GM12878 (cell line): ENCODE measurements around the gene BIVM. TPM values are rescaled to one million over a fixed set of nuclear protein-coding genes. Genes with fewer than 3 reads are reported as not detected.

Experiments
- ATAC-seq: fragments of 200-7000 bp; cut with Tn5 transposase; 3 replicates; pipeline ENCODE4 v1.9.1; 2020; ENCODE audit warnings: mild to moderate bottlenecking, moderate library complexity
- BruUV-seq: library from RNA; stranded (reverse); fragments of 400-500 nt; replicated peaks from 2 replicates; lab custom pipeline; 2021; lab: Mats Ljungman, UMichigan
- CTCF ChIA-PET: fragments of 300-600 bp; sonication (Branson Sonifier 250); formaldehyde crosslinking; extraction: SDS; loops from one replicate; lab custom pipeline; 2021; ENCODE audit warnings: inconsistent platforms; lab: Yijun Ruan, JAX
- POLR2A ChIA-PET: fragments of 350-600 bp; formaldehyde crosslinking; extraction: SDS; loops from one replicate; lab custom pipeline; 2021; ENCODE audit warnings: inconsistent platforms; lab: Charles Lee
- RAD21 ChIA-PET: fragments of 300-600 bp; sonication (Branson Sonifier 250); formaldehyde crosslinking; loops from one replicate; lab custom pipeline; 2023; ENCODE audit warnings: antibody characterized with exemption; ENCODE audit not compliant: unreplicated experiment; lab: Charles Lee
- SMC1A ChIA-PET: fragments of 300-600 bp; sonication (Branson Sonifier 250); formaldehyde crosslinking; loops from one replicate; lab custom pipeline; 2023; ENCODE audit not compliant: unreplicated experiment, uncharacterized antibody; lab: Charles Lee
- DNase-seq: peaks from one replicate; pipeline ENCODE4 v3.0.0-alpha.2; 2011; ENCODE audit warnings: low read depth, low spot score
- FAIRE-seq: peaks from 3 replicates; lab custom pipeline; 2011; peaks lifted over from hg19 to GRCh38; lab: Jason Lieb, UNC
- H2AFZ ChIP-seq: 2 replicates; pipeline ENCODE4 v1.6.0; 2011; ENCODE audit warnings: low read depth, low read length, control low read depth; ENCODE audit not compliant: control insufficient read depth
- H3K27ac ChIP-seq: 2 replicates; pipeline ENCODE4 v1.5.1; 2011; ENCODE audit warnings: control low read depth; ENCODE audit not compliant: control insufficient read depth, insufficient read depth
- H3K27me3 ChIP-seq, 2 experiments: replicated peaks in 1 of 2; 2 replicates each; pipeline versions ENCODE4 v1.6.0 to v1.6.1; 2011; ENCODE audit warnings: low read length in 1 of 2; ENCODE audit not compliant: control insufficient read depth in 2 of 2, insufficient read depth in 2 of 2
- H3K36me3 ChIP-seq, 2 experiments: 2 replicates each; pipeline ENCODE4 v1.5.1; 2011; ENCODE audit warnings: low read length in 1 of 2; ENCODE audit not compliant: control insufficient read depth in 2 of 2, insufficient read depth in 2 of 2
- H3K4me1 ChIP-seq: 2 replicates; pipeline ENCODE4 v1.6.1; 2011; ENCODE audit warnings: mild to moderate bottlenecking, low read length, moderate library complexity, mixed read lengths; ENCODE audit not compliant: control insufficient read depth, insufficient read depth
- H3K4me2 ChIP-seq: 2 replicates; pipeline ENCODE4 v1.6.0; 2011; ENCODE audit warnings: control low read depth; ENCODE audit not compliant: control insufficient read depth, insufficient read depth
- H3K4me3 ChIP-seq: fragments of 200-600 bp; sonication (generic); 2 replicates; pipeline ENCODE4 v1.5.1; 2016
- H3K79me2 ChIP-seq: 2 replicates; pipeline ENCODE4 v1.6.0; 2011; ENCODE audit warnings: low read length; ENCODE audit not compliant: control insufficient read depth, insufficient read depth
- H3K9ac ChIP-seq: 2 replicates; pipeline ENCODE4 v1.8.0; 2011; ENCODE audit warnings: low read length, control low read depth, mixed read lengths; ENCODE audit not compliant: control insufficient read depth, insufficient read depth
- H3K9me3 ChIP-seq: replicated peaks from 3 replicates; pipeline ENCODE4 v1.5.1; 2011; ENCODE audit warnings: mild to moderate bottlenecking, low read length; ENCODE audit not compliant: control insufficient read depth, insufficient read depth
- H4K20me1 ChIP-seq: 2 replicates; pipeline ENCODE4 v1.6.0; 2011; ENCODE audit not compliant: control insufficient read depth, insufficient read depth
- ATF2 ChIP-seq: IDR thresholded peaks from 2 replicates; pipeline ENCODE4 v1.6.1; 2012; ENCODE audit warnings: low read length, inconsistent platforms
- CBX3 ChIP-seq: fragments of 200-600 bp; sonication (generic); IDR thresholded peaks from 2 replicates; pipeline ENCODE4 v1.6.1; 2016; ENCODE audit warnings: low read depth, borderline replicate concordance
- CHD1 ChIP-seq: IDR thresholded peaks from 2 replicates; pipeline ENCODE4 v1.6.1; 2012; ENCODE audit warnings: low read depth, low read length, improper control_type of control experiment
- CREB1 ChIP-seq: IDR thresholded peaks from 2 replicates; pipeline ENCODE4 v1.6.1; 2012; ENCODE audit warnings: low read depth, mild to moderate bottlenecking, inconsistent platforms
- DPF2 ChIP-seq: fragments of 450-650 bp; IDR thresholded peaks from 2 replicates; pipeline ENCODE4 v1.6.1; 2017; ENCODE audit warnings: mild to moderate bottlenecking
- EP300 ChIP-seq, 2 experiments: fragments of 150-350 bp in 1 of 2; IDR thresholded peaks; 2 replicates each; pipeline ENCODE4 v1.6.1; 2011 to 2012; ENCODE audit warnings: low read depth in 2 of 2, low read length in 2 of 2, borderline replicate concordance in 1 of 2, improper control_type of control experiment in 1 of 2, inconsistent platforms in 1 of 2; ENCODE audit not compliant: control insufficient read depth in 1 of 2
- FOS ChIP-seq: IDR thresholded peaks from 3 replicates; pipeline ENCODE4 v1.6.1; 2011; ENCODE audit warnings: borderline replicate concordance; ENCODE audit not compliant: insufficient read length; ENCODE audit errors: extremely low read depth
- KLF5 ChIP-seq: fragments of 450-650 bp; IDR thresholded peaks from 2 replicates; pipeline ENCODE4 v1.6.1; 2014; ENCODE audit warnings: mild to moderate bottlenecking; ENCODE audit not compliant: partially characterized antibody
- MTA3 ChIP-seq: IDR thresholded peaks from 2 replicates; pipeline ENCODE4 v1.6.1; 2012; ENCODE audit warnings: low read length, inconsistent platforms, borderline replicate concordance
- NR2C2 ChIP-seq: IDR thresholded peaks from 2 replicates; pipeline ENCODE4 v1.6.1; 2011; ENCODE audit warnings: borderline replicate concordance, low read depth; ENCODE audit not compliant: control insufficient read depth, insufficient read length
- PRDM15 ChIP-seq: fragments of 450-650 bp; formaldehyde crosslinking; IDR thresholded peaks from 2 replicates; pipeline ENCODE4 v1.4.0; 2020; ENCODE audit warnings: mild to moderate bottlenecking, moderate library complexity
- SIN3A ChIP-seq: IDR thresholded peaks from 2 replicates; pipeline ENCODE4 v1.6.1; 2012; ENCODE audit warnings: low read depth, low read length, improper control_type of control experiment
- SMAD5 ChIP-seq: IDR thresholded peaks from 2 replicates; pipeline ENCODE4 v1.6.1; 2016; ENCODE audit warnings: antibody characterized with exemption, low read depth
- ZNF274 ChIP-seq: IDR thresholded peaks from one replicate; pipeline ENCODE4 v1.8.0; 2011; ENCODE audit not compliant: insufficient read length, insufficient read depth
- WGBS: methylation state at CpG from one replicate; pipeline ENCODE4 v1.1.6; 2016; ENCODE audit warnings: low lambda C conversion rate; ENCODE audit not compliant: insufficient replicate concordance, insufficient coverage; ENCODE audit errors: missing lambda C conversion rate; 5-methylcytosine and 5-hydroxymethylcytosine counted together
- in situ Hi-C: fragments of 300-500 bp; cut with MboI; formaldehyde crosslinking; loops from 9 replicates; pipeline ENCODE4 v1.14.3; 2018; ENCODE audit warnings: mixed read lengths
- intact Hi-C: fragments of 100-400 bp; cut with micrococcal nuclease; formaldehyde crosslinking; loops from one replicate; pipeline ENCODE4 v1.14.2; 2022; ENCODE audit not compliant: unreplicated experiment
- polyA plus RNA-seq, 11 experiments: library from polyadenylated mRNA; depleted of rRNA in 4 of 11; unstranded in 6 of 11; stranded (reverse) in 5 of 11; fragments of >200 nt; fragmentation: Nextera tagmentation in 4 of 11; fragmentation: Illumina TruSeq in 1 of 11; extraction: Ambion mirVana in 4 of 11; extraction: Trizol in 1 of 11; gene quantifications; 1 replicate in 1 of 11; 2 replicates in 10 of 11; pipeline versions ENCODE4 v1.2.1 to v1.2.3, GENCODE V29; 2011 to 2016; ENCODE audit warnings: inconsistent platforms in 2 of 11, missing spikeins in 2 of 11, low read depth in 1 of 11
- total RNA-seq, 4 experiments: library from RNA; depleted of rRNA in 3 of 4; stranded (reverse); fragments of >200 nt in 3 of 4; fragmentation: Illumina TruSeq in 1 of 4; extraction: Trizol in 1 of 4; gene quantifications; 2 replicates each; pipeline versions ENCODE4 v1.2.1 to v1.2.3, GENCODE V29; 2013 to 2021
- TF ChIP-seq, protein P1 (sequence below): fragments of 450-650 bp; IDR thresholded peaks from 2 replicates; pipeline ENCODE4 v1.6.1; 2014; ENCODE audit warnings: mild to moderate bottlenecking

BIVM gene
- total and polyA plus RNA-seq, 10 of the 15 experiments (the other 5 are each of a cell fraction or from before 2014, with no cell fraction given): 3.4 to 20.1 (median 14.1) TPM

DNA sequence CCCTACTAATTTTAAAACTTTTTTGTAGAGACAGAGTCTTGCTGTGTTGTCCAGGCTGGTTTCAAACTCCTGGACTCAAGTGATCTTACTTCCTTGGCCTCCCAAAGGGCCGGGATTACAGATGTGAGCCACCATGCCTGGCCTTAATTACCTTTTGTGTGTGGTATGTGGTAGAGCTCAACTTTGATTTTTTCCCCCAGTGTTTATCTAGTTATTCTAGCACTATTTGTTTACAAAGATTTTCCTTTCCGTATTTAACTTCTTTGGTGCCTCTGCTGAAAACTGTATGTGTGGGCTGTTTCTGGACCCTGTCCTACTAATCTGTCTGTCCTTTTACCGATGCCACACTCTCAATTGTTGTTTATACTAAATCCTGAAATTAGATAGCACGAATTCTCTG lies 37.6 kb downstream of the BIVM start:
- no peak overlapping the region for H2AFZ ChIP-seq
- H3K4me1 ChIP-seq: no peaks in the 10 kb centered on the region
- no peaks in the 10 kb centered on the region for H3K27me3 ChIP-seq
- no TSS peak for BruUV-seq
- no peaks in the 10 kb centered on the region for H3K9me3 ChIP-seq
- DNase-seq (no peak), FAIRE-seq (no peak), ATAC-seq (no peak)
- WGBS: 91% methylated on average over 4 of the region's 4 CpGs
- no peaks in the 10 kb centered on the region for H4K20me1 ChIP-seq
- CTCF ChIA-PET: interaction anchor here (1.1 kb wide), 1 partner anchor 36 kb away, joined by 3 read pairs; no protein-coding TSS in a partner anchor
- no peak overlapping the region for H3K4me2 ChIP-seq
- RAD21 ChIA-PET: no interaction called here
- H3K79me2 ChIP-seq: no peaks in the 10 kb centered on the region
- SMC1A ChIA-PET: interaction anchor here (1.0 kb wide), 1 partner anchor 233 kb away, joined by 3 read pairs; no protein-coding TSS in a partner anchor
- in situ Hi-C loops: no loop called here
- no peak overlapping the region for H3K27ac ChIP-seq
- H3K9ac ChIP-seq: no peak overlapping the region
- intact Hi-C loops: no loop called here
- no peaks in the 10 kb centered on the region; a peak in 3 of 4 replicates for H3K36me3 ChIP-seq
- POLR2A ChIA-PET: no interaction called here
- TF ChIP-seq CBX3 (no peak), SIN3A (no peak), EP300 (IDR thresholded peaks at IDR 0.05; ENCODE audit: borderline replicate concordance in 1 of 2, control insufficient read depth in 1 of 2, low read depth in 2 of 2, low read length in 2 of 2) (no peak), CHD1 (no peak), SMAD5 (no peak), CREB1 (no peak), FOS (no peak), MTA3 (no peak), KLF5 (no peak), ZNF274 (no peak), PRDM15 (CRISPR knock-in tag) (no peak), ATF2 (no peak), NR2C2 (no peak), DPF2 (no peak)
- TF ChIP-seq, protein P1, sequence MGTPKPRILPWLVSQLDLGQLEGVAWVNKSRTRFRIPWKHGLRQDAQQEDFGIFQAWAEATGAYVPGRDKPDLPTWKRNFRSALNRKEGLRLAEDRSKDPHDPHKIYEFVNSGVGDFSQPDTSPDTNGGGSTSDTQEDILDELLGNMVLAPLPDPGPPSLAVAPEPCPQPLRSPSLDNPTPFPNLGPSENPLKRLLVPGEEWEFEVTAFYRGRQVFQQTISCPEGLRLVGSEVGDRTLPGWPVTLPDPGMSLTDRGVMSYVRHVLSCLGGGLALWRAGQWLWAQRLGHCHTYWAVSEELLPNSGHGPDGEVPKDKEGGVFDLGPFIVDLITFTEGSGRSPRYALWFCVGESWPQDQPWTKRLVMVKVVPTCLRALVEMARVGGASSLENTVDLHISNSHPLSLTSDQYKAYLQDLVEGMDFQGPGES: no peak
- no peak overlapping the region for H3K4me3 ChIP-seq
